Body of pancreas (tissue), 4 donors: ENCODE results near the gene EMILIN3. TPM values are rescaled to one million over a fixed set of nuclear protein-coding genes. Genes with fewer than 3 reads are reported as not detected.

Experiments
- ATAC-seq: fragments of 150-250 bp; one replicate; pipeline ENCODE4 v1.9.1; 2016
- DNase-seq, 4 donors: peaks; one replicate each; pipeline ENCODE4 v3.0.0-alpha.2; 2019
- H3K27ac ChIP-seq, 4 donors: fragments of 200-600 bp; sonication (generic); 1 replicate in 3 of 4; 2 replicates in 1 of 4; pipeline versions ENCODE4 v1.5.1 to v1.6.1; 2016 to 2019; ENCODE audit warnings: mild to moderate bottlenecking in 1 of 4, mixed read lengths in 1 of 4, moderate library complexity in 1 of 4
- H3K27me3 ChIP-seq, 2 donors: fragments of 200-600 bp; sonication (generic); one replicate each; pipeline ENCODE4 v1.6.0; 2016; ENCODE audit warnings: mild to moderate bottlenecking in 1 of 2
- H3K36me3 ChIP-seq, 2 donors: fragments of 200-600 bp; sonication (generic); replicated peaks in 1 of 2; 2 replicates each; pipeline ENCODE4 v1.5.1; 2016; ENCODE audit warnings: low read depth in 2 of 2; ENCODE audit not compliant: insufficient read depth in 1 of 2
- H3K4me1 ChIP-seq: fragments of 200-600 bp; sonication (generic); one replicate; pipeline ENCODE4 v1.6.0; 2016
- H3K4me3 ChIP-seq, 2 donors: fragments of 200-600 bp; sonication (generic); 1 replicate in 1 of 2; 2 replicates in 1 of 2; pipeline ENCODE4 v1.5.1; 2016 to 2019
- H3K9me3 ChIP-seq, 3 donors: fragments of 200-600 bp; sonication (generic); 1 replicate in 2 of 3; 2 replicates in 1 of 3; pipeline ENCODE4 v1.5.1; 2016
- POLR2A ChIP-seq, 3 donors: fragments of 450-650 bp; IDR thresholded peaks; one replicate each; pipeline ENCODE4 v1.6.1; 2016; ENCODE audit warnings: antibody characterized with exemption in 3 of 3, mild to moderate bottlenecking in 2 of 3
- whole genome bisulfite sequencing, 2 donors: methylation state at CpG; one replicate each; pipeline ENCODE4 v1.1.5; 2017; 5-methylcytosine and 5-hydroxymethylcytosine counted together
- intact Hi-C: fragments of 100-400 bp; cut with DNase I; formaldehyde crosslinking; loops from one replicate; pipeline ENCODE4 v1.15.1; 2023
- total RNA-seq, 2 donors: library from RNA; depleted of rRNA; stranded (reverse); fragments of >200 nt; gene quantifications; one replicate each; pipeline ENCODE4 v1.1.0, GENCODE V29; 2016
- TF ChIP-seq, protein P1 (sequence below), 7 experiments: fragments of 450-650 bp in 4 of 7; fragments of 200-600 bp in 3 of 7; sonication (generic) in 3 of 7; IDR thresholded peaks; one replicate each; pipeline ENCODE4 v1.5.1; 2016 to 2019; ENCODE audit warnings: antibody characterized with exemption in 7 of 7

EMILIN3 gene
- total RNA-seq, 2 donors from 2014 or later, result 0.26 TPM; not detected in 1

DNA sequence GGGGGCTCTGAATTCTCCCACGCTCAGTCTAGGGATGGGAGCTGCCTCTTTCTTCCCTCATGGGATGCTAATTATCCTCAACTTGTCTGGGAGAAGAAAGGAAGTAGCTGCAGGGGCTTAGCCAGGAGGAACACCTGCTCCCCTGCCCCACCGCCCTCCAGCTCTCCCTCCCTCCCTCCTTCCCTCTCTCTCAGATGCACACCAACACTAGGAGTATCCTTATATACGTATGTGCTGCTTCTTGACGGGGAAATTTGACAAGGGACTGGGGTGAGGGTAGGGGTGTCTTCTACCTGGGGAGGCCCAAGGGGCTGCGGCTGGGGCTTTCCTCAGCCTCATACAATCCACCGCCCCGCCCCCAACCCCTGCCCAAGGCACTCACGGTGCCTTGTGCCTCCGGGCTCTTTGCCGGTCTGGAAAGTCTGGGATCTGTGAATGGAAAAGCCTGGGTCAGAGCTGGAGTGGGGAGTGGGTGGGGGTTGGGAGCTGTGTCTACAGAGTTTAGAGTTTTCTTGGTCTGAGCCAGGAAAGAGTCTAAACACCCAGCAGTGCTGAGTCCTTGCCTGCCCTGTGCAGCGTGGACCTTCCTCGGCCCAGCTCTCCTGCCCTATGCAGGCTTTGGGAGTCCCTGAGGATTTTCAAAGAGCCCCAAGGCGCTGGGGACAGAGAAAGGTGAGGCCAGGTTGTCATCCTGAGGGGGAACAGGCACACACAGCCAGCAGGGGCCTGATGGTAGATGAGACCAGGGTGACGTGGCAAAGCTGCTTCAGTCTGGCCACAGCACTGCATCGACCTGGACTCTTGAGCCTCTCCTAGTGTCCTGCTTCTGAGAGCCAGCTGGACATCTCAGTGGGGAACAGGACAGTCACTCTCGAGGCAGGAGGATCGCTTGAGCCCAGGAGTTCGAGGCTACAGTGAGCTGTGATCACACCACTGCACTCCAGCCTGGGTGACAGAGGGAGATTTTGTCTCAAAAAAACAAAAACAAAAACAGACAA, 29.3 kb upstream of the EMILIN3 start:
- Histone ChIP-seq H3K4me3 (no peak overlapping the region), H3K4me1 (no peaks in the 10 kb centered on the region), H3K36me3 (no peaks in the 10 kb centered on the region), H3K27me3 (no peaks in the 10 kb centered on the region), H3K9me3 (no peaks in the 10 kb centered on the region), H3K27ac (no peak overlapping the region)
- no peak for DNase-seq
- no peak for ATAC-seq
- intact Hi-C loops, result no loop called here
- WGBS, 2 donors, result 61 to 68% methylated on average over 17 to 18 of the region's 18 CpGs
- TF ChIP-seq, protein P1, sequence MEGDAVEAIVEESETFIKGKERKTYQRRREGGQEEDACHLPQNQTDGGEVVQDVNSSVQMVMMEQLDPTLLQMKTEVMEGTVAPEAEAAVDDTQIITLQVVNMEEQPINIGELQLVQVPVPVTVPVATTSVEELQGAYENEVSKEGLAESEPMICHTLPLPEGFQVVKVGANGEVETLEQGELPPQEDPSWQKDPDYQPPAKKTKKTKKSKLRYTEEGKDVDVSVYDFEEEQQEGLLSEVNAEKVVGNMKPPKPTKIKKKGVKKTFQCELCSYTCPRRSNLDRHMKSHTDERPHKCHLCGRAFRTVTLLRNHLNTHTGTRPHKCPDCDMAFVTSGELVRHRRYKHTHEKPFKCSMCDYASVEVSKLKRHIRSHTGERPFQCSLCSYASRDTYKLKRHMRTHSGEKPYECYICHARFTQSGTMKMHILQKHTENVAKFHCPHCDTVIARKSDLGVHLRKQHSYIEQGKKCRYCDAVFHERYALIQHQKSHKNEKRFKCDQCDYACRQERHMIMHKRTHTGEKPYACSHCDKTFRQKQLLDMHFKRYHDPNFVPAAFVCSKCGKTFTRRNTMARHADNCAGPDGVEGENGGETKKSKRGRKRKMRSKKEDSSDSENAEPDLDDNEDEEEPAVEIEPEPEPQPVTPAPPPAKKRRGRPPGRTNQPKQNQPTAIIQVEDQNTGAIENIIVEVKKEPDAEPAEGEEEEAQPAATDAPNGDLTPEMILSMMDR (IDR thresholded peaks at IDR 0.05), result no peak
- no peak for TF ChIP-seq POLR2A (IDR thresholded peaks at IDR 0.05)

DNA sequence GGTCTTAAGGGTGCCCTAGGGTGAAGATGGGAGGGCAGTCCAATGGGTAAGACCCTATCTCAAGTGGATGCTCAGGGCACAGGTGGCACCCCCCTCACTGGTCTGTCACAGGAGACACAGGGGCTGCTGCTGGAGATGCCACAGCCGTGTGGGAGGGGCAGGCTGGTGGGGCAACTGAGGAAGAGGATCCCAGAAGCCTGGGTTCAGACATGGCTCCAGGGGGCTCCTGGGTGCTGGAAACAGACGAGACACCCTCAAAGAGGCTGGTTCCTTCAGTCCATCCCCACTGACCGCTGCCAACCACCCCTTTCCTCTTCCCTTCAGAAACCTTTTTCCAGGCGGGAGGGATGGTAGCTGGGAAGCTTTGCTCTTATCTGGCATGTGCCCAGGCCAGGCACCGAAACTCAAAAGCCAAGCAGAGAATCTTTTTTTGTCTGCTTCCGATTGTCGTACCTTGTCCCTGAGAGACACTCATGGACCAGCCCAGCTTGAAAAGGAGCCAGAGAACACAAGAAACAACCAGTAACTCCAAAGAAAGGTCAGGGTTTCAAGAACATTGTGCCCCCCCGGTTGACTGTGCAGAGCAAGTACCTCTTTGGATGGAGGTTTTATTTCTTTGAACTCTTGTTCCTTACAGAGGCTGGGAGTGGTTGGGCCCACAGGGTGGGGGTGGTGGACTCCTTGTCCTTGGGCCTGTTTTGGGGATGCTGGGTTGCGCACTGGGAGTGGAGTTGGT, 28.5 kb upstream of the EMILIN3 start:
- ATAC-seq (no peak), DNase-seq (no peak)
- Histone ChIP-seq H3K27ac (no peak overlapping the region), H3K4me3 (no peak overlapping the region), H3K4me1 (no peaks in the 10 kb centered on the region), H3K36me3 (no peaks in the 10 kb centered on the region), H3K9me3 (no peaks in the 10 kb centered on the region), H3K27me3 (no peaks in the 10 kb centered on the region)
- 85 to 89% methylated on average over 8 of the region's 9 CpGs for WGBS, 2 donors
- intact Hi-C loops, result no loop called here
- TF ChIP-seq, protein P1 (IDR thresholded peaks at IDR 0.05), result no peak
- TF ChIP-seq POLR2A (IDR thresholded peaks at IDR 0.05), result no peak

DNA sequence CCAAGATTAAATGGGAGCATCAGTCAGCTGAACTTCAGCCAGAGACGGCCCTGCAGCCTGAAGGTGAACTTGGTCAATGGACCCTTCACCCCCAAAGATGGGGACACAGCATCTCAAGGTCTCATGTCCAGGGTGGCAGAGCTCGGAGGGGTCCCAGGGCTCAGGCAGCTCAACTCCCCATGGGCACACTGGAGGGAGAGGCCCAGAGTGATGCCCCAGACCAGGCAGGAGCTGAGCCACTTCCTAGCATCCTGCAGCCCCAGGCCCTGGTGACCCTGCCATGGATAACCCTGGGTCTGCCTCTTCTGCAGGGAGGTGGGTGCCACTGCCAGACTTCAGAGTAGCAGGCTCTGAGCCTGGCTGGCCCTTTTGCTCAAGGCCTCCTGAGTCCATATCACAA, 27.5 kb upstream of the EMILIN3 start:
- Histone ChIP-seq H3K4me1 (no peaks in the 10 kb centered on the region), H3K27me3 (no peaks in the 10 kb centered on the region)

DNA sequence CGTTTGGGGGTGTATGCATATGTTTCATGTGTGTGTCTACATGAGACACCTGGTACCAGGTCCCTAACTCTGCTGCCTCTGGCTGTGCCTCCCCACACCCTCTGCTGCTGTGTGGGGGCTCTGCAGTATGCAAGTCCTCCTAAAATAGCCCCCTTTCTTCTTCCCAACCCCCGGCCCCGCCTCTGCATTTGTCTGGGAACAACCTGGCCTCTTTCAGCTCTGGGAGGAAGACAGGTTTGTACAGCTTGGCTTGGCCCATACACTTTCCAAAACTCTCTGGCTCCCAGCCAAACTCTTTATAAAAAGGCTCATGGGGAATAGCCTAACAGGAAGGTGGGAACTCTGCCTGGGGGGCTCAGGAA, 27.1 kb upstream of the EMILIN3 start:
- Histone ChIP-seq H3K4me1 (no peaks in the 10 kb centered on the region), H3K36me3 (no peaks in the 10 kb centered on the region), H3K4me3 (no peak overlapping the region), H3K27me3 (no peaks in the 10 kb centered on the region), H3K9me3 (no peaks in the 10 kb centered on the region), H3K27ac (no peak overlapping the region)
- DNase-seq (no peak), ATAC-seq (no peak)
- intact Hi-C loops, result no loop called here
- TF ChIP-seq, protein P1 (IDR thresholded peaks at IDR 0.05), result no peak
- no peak for TF ChIP-seq POLR2A (IDR thresholded peaks at IDR 0.05)
- 50 to 61% methylated on average over 3 of the region's 3 CpGs for WGBS, 2 donors

More for the DNA sequence above, 27.5 kb upstream of the EMILIN3 start:
- Histone ChIP-seq H3K27ac (no peak overlapping the region), H3K36me3 (no peaks in the 10 kb centered on the region), H3K9me3 (no peaks in the 10 kb centered on the region), H3K4me3 (no peak overlapping the region)
- TF ChIP-seq, protein P1 (IDR thresholded peaks at IDR 0.05), result no peak
- TF ChIP-seq POLR2A (IDR thresholded peaks at IDR 0.05), result no peak
- DNase-seq, result no peak
- ATAC-seq, result no peak
- WGBS, 2 donors, result 94% methylated on average over 2 of the region's 2 CpGs; no CpG with 5 or more reads in 1 of the 2 donors
- intact Hi-C loops, result no loop called here
